NCI-H2081 treated with DMSO at 0.1 percent for 48 hours (cell line): ENCODE results near the gene KRTAP12-2.
"Not testable (repeated sequence)": the region's sequence is repeated elsewhere in the genome, so short reads cannot be mapped to it uniquely, and the experiment has no call there.

Experiments used
- DNase-seq: peaks from one replicate; lab custom pipeline; 2025; lab: John Stamatoyannopoulos, UW

Gene KRTAP12-2

DNA sequence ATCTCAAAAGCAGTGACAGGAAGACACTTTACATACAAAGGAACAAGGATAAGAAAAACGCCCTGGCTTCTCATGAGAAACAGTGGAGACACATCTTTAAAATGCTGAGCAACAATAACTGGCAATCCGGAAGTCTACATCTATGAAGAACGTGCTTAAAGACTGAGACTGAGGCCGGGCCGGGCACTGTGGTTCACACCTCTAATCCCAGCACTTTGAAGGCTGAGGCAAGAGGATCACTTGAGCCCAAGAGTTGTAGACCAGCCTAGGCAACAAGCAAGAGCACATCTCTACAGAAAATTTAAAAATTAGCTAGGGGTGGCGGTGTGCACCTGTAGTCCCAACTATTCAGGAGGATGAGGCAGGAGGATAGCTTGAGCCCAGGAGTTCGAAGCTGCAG is 17.4 kb upstream of the KRTAP12-2 start:
- no peak for DNase-seq

DNA sequence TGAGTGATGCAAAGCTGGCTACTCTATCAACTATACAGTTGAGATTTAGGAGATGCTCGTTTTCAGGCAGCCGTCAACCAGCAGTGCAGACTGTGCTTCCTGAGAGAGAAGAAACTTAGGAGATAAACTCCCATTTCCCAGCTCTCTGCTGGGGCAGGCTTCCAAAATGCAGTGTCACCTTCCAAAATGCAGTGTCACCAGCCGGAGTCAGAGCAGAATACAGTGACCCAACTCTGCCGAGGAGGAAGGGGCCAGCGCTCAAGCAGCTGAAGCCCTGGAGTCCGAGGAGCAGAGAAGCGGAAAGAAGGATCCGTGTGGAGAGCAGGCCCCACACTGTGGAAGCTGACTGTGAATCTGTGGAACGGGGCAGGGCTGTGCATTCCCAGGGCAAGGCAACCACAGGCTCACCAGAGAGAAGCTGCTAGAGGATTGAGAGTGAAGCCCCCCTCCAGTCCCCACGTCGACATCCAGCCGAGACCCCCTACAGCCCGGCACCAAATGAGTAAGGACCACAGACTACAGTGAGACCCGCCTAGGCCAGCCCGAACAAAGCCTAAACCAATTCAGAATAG is 15.9 kb upstream of the KRTAP12-2 start:
- no peak for DNase-seq

DNA sequence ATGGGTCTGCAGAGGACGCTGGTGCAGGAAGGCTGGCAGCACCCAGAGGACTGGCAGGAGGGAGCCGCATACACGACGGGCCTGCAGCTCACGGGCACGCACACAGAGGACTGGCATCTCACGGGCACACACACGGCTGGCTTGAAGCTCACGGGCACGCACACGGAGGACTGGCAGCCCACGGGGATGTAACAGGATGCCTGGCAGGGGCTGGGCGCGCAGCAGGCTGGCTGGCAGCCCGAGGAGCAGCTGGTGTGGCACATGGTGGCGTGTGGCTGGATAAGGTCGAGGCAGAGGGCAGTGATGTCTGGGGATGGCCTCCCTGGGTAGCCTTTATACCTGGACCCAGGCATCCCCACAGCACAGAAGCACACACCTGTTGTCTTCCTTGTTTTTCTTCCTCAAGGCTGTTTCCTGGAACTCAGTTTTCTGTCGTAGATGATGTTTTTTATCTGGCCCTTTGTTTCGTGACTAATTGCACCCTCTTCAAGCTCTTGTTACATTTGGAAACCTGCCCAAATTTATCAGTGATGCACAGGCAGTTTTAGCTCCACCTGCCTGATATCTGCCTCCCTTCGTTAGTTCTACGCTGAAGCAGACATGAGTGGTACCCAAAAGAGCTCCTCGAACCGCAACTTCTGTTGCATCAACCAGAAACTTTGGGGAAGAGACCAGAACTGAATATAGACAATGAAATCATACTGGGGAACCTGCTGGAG is 15.3 kb upstream of the KRTAP12-2 start, which contains the start of gene KRTAP12-1:
TSS of gene KRTAP12-1 (minus strand) at position 303 of the 719 bp plus-strand sequence. CDS start at position 263, 40 bp downstream.
- DNase-seq = peak; percentile 47

DNA sequence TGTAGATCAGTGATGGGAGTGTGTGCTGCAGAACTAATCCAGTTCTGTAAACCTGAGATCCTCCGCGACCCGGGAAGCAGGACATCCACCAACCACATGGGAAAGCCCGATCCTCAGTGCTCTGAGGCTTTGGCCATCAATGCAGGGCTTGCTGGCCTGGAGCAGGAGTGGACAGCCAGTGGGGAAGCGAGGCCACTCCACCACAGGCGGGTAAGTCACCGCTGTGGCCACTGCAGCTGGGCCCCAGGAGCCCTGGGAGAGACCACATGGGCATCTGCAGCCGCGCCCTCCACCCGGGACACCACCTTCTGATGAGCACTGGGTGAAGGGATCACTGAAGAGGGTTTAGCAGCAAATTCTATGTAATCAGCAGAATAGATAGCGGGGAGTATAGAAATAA is 14.4 kb upstream of the KRTAP12-2 start:
- DNase-seq = no peak

GRCh38 chr21:44677881-44678280 is 11.2 kb upstream of the KRTAP12-2 start:
- no peak for DNase-seq

- no peak for DNase-seq
Measured at GRCh38 chr21:44671911-44672310, 5.2 kb upstream of the KRTAP12-2 start.

DNA sequence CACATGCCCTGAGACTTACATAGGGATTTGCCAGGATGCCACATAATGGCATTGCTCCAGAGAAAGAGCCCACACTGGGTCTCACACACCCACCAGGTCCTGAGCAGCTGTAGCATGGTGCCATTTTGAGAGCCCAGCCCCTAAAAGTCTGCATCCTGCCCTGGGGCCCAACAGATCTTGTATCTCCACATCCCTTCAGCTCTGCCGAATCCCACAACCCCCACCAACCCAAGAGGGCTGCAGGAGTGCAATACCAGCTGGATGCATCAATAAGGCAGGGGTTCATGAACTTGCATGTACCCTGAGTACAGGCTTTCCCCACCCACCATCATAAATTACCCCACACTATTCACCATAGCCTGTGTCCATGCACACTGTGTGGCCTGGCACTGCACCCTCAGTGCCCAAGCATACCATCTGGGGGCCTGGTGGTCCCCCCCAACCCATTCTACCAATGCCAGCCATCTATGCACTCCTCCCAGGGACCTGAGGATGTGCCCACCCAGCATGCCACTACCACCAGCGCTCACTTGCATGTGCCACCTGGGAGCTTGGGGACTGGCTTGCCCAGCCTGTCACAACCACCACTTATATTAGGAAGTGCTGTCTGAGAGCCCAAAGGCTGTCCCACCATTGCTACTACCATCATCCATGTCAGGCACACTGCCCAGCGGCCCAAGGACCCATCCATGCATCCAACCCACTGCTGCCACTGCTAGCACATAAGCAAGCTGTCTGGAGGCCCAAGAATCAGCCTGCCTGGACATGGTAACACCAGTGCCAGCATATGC is 4.1 kb upstream of the KRTAP12-2 start:
- DNase-seq = no peak

- no peak for DNase-seq
Measured at GRCh38 chr21:44667612-44668011, 885 bp upstream of the KRTAP12-2 start.

- no peak for DNase-seq
Measured at GRCh38 chr21:44664691-44665090, 2.0 kb downstream of the KRTAP12-2 start.

DNA sequence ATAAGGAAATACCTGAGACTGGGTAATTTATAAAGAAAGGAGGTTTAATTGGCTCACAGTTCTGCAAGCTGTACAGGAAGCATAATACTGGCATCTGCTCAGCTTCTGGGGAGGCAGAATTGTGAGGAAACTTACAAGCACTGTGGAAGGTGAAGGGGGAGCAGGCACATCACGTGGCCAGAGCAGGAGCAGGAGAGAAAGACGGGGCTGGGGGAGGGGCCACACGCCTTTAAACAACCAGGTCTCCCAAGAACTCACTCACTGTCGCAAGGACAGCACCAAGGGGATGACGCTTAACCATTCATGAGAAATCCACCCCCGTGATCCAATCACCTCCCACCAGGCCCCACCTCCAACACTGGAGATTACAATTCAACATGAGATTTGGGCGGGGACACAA is 5.2 kb downstream of the KRTAP12-2 start:
- DNase-seq = not testable (repeated sequence)

GRCh38 chr21:44658913-44659595 is 7.7 kb downstream of the KRTAP12-2 start:
- DNase-seq = no peak

GRCh38 chr21:44658541-44658910 is 8.2 kb downstream of the KRTAP12-2 start:
- DNase-seq = no peak

DNA sequence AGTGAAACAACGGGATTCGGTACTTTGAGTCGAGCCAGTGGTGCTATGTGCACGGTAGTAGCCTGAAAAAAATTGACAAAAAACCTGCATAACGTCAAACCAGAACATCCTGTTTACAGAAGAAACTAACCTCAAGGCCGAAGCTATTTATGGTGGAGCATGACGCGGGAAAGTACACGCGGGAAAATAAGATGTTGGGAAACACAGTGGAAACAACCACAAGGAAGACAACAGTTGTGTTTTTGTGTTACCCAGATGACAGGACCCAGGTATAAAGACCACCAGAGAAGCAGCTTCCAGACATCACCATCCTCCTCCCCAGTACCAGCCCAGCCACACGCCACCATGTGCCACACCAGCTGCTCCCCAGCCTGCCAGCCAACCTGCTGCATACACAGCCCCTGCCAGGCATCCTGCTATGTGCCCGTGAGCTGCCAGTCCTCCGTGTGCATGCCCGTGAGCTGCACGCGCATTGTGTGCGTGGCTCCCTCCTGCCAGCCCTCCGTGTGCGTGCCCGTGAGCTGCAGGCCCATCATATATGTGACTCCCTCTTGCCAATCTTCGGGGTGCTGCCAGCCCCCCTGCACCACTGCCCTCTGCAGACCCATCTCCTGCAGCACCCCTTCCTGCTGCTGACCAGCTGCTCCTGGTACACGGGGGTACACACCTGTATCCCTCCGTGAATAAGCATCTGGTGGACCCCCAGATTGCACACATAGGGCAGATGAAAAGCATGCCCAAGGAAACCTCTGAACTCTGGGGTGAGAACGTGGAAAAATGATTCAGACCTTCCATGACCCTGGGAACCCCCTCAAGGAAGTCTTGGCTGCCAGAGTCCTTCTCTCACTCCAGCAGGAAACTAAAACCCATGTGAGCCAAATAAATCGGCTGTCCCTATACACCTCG is 8.8 kb downstream of the KRTAP12-2 start, which contains the start of gene KRTAP12-3:
TSS of gene KRTAP12-3 (plus strand) at position 298 of the 906 bp plus-strand sequence. CDS start at position 346, 48 bp downstream.
- no peak for DNase-seq

- no peak for DNase-seq
Measured at GRCh38 chr21:44656868-44657267, 9.9 kb downstream of the KRTAP12-2 start.

DNA sequence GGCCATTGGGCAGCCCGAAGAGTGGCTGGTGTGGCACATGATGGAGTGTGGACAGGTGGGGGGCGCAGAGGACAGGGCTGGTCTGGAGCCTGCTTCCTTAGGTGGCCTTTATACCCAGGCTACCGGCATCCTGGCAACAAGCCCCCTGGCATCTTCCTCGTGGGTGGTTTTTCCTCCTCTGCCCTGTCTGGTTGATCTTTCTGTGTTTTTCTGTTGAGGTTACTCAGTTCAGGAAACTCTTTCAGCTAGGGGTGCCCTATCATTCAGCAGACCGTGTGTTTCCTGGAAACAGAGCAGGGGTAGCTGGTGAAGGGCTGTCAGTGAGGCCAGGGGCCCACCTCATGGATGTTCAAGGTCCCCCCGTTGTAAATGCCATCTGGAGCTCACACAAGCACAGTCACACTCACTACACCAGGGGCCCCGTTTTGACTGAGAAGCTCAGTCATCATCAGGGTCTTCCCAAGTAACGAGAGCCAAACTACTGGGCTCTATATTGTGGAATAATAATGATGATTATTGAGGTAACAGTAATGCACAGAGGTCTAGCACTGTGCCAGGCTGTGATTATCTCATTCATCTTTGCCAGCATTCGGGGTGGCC is 12.1 kb downstream of the KRTAP12-2 start, which contains the start of gene KRTAP12-4:
TSS of gene KRTAP12-4 (minus strand) at position 84 of the 600 bp plus-strand sequence. CDS start at position 39, 45 bp downstream.
- no peak for DNase-seq

GRCh38 chr21:44653656-44654575 is 12.8 kb downstream of the KRTAP12-2 start:
- peak; percentile 12 for DNase-seq

DNA sequence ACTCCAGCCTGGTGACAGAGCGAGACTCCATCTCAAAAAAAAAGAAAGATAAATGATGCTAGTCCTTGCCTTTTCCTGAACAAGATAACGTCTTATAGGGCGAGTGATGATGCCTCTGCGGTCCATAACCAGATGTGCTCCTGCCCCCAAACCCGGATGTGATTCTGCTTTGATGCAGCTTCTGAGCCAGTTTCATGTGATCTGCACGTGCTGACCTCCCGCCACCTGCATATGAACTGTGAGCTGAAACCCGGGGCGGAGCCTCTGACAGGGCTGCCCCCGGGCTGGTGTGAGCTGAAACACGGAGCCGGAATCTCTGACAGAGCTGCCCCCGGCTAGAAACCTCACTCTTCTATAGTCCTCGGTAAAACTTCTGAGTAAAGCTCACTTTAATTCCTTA is 13.6 kb downstream of the KRTAP12-2 start:
- no peak for DNase-seq

DNA sequence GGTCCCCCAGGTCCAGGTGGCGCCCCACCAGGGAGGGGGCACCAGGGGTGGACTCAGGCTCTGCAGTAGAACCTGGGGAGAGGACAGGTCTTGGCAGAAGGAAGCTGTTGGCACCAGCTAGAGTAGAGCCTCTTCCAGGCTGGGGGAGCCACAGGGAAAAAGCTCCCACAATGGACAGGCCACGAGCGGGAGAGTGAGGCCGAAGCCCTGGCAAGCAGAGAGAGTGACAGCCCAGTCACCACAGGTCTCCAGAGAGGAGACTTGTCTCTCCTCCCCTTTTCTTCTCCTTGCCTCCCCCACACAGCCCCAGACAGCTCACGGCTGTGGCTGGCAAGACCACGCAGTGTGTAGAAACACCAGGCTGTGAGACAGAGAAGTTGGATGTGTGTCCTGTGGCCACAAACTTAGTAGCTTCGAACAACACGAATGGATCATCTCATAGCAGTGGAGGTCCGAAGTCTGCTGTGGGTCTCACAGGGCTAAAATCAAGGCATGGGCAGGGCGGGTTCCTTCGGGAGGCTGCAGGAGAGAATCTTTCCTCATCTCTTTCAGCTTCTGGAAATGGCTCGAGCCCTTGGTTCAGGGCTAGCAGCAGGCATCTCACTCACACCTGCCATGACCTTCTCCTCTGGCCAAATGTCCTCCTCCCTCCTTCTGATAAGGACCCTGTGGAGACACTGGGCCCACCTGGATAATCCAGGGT is 15.6 kb downstream of the KRTAP12-2 start:
- no peak for DNase-seq
